SK-N-SH (cell line): ENCODE data around the gene OSBPL6. TPM values are rescaled to one million over a fixed set of nuclear protein-coding genes. Genes with fewer than 3 reads are reported as not detected.

Source experiments
- CTCF ChIA-PET: fragments of 300-600, 350-600 bp; formaldehyde crosslinking; extraction: SDS; loops from one replicate; lab custom pipeline; 2021; lab: Yijun Ruan, JAX
- POLR2A ChIA-PET: fragments of 350-600 bp; sonication (Branson Sonifier 250); formaldehyde crosslinking; extraction: SDS; loops from one replicate; lab custom pipeline; 2020; ENCODE audit warnings: antibody characterized with exemption, inconsistent platforms; lab: Yijun Ruan, JAX
- DNase-seq: peaks from one replicate; pipeline ENCODE4 v3.0.0; 2012
- H2AFZ ChIP-seq: fragments of 200-600 bp; sonication (generic); 2 replicates; pipeline ENCODE4 v1.8.1; 2016; ENCODE audit warnings: antibody characterized with exemption, mild to moderate bottlenecking, low read depth
- H3F3A ChIP-seq: fragments of 200-600 bp; sonication (generic); replicated peaks from 2 replicates; pipeline ENCODE3; 2016; ENCODE audit warnings: antibody characterized with exemption, mild to moderate bottlenecking; ENCODE audit not compliant: insufficient read depth
- H3K27ac ChIP-seq, 2 experiments: fragments of 200-500 bp in 1 of 2; fragments of 200-600 bp in 1 of 2; sonication (Bioruptor generic) in 1 of 2; sonication (generic), shearing (Covaris generic) in 1 of 2; 2 replicates each; pipeline versions ENCODE4 v1.5.1 to v1.6.1; 2014 to 2016; ENCODE audit warnings: low read depth in 2 of 2, inconsistent platforms in 1 of 2, low read length in 1 of 2, mild to moderate bottlenecking in 1 of 2, mixed read lengths in 1 of 2
- H3K27me3 ChIP-seq: fragments of 200-600 bp; sonication (generic), shearing (Covaris generic); 2 replicates; pipeline ENCODE4 v1.6.1; 2016; ENCODE audit warnings: mixed run types; ENCODE audit not compliant: insufficient read depth
- H3K36me3 ChIP-seq, 2 experiments: fragments of 200-500 bp in 1 of 2; fragments of 200-600 bp in 1 of 2; sonication (Bioruptor generic) in 1 of 2; sonication (generic) in 1 of 2; replicated peaks in 1 of 2; 2 replicates each; pipeline versions ENCODE3 to v1.5.1; 2014 to 2016; ENCODE audit warnings: low read length in 1 of 2, mild to moderate bottlenecking in 1 of 2; ENCODE audit not compliant: insufficient read depth in 2 of 2, control insufficient read depth in 1 of 2
- H3K4me1 ChIP-seq, 2 experiments: fragments of 200-500 bp in 1 of 2; fragments of 200-600 bp in 1 of 2; sonication (Bioruptor generic) in 1 of 2; sonication (generic), shearing (Covaris generic) in 1 of 2; 2 replicates each; pipeline versions ENCODE4 v1.5.1 to v1.6.1; 2014 to 2016; ENCODE audit warnings: low read depth in 1 of 2, low read length in 1 of 2, mixed run types in 1 of 2; ENCODE audit not compliant: insufficient read depth in 2 of 2, control insufficient read depth in 1 of 2
- H3K4me2 ChIP-seq: fragments of 200-600 bp; sonication (generic), shearing (Covaris generic); 2 replicates; pipeline ENCODE4 v1.6.1; 2017; ENCODE audit warnings: mixed run types
- H3K4me3 ChIP-seq, 2 experiments: fragments of 200-500 bp in 1 of 2; fragments of 200-600 bp in 1 of 2; sonication (Bioruptor generic) in 1 of 2; sonication (generic), shearing (Covaris generic) in 1 of 2; 2 replicates each; pipeline versions ENCODE4 v1.5.1 to v1.8.1; 2014 to 2016; ENCODE audit warnings: low read depth in 2 of 2, inconsistent platforms in 1 of 2, low read length in 1 of 2, mild to moderate bottlenecking in 1 of 2, mixed read lengths in 1 of 2, moderate library complexity in 1 of 2
- H3K79me2 ChIP-seq: fragments of 200-600 bp; sonication (generic); 2 replicates; pipeline ENCODE4 v1.8.1; 2017; ENCODE audit warnings: mild to moderate bottlenecking; ENCODE audit not compliant: insufficient read depth
- H3K9ac ChIP-seq: fragments of 200-600 bp; sonication (generic); 2 replicates; pipeline ENCODE4 v1.6.1; 2017; ENCODE audit warnings: mixed run types
- H3K9me2 ChIP-seq: fragments of 200-600 bp; sonication (generic); 2 replicates; pipeline ENCODE4 v1.6.1; 2017; ENCODE audit warnings: mixed run types
- H3K9me3 ChIP-seq: fragments of 200-600 bp; sonication (generic); 2 replicates; pipeline ENCODE4 v1.6.1; 2017; ENCODE audit warnings: mixed run types, mild to moderate bottlenecking, moderate library complexity
- H4K20me1 ChIP-seq: fragments of 200-600 bp; sonication (generic); 2 replicates; pipeline ENCODE4 v1.6.1; 2017; ENCODE audit warnings: mild to moderate bottlenecking, mixed run types; ENCODE audit not compliant: insufficient read depth
- CHD2 ChIP-seq: fragments of 150-350 bp; IDR thresholded peaks from 2 replicates; pipeline ENCODE4 v1.6.1; 2018; ENCODE audit warnings: low read length; ENCODE audit not compliant: partially characterized antibody
- GABPA ChIP-seq: IDR thresholded peaks from 2 replicates; pipeline ENCODE4 v1.4.0; 2012; ENCODE audit warnings: low read depth, mild to moderate bottlenecking
- JUND ChIP-seq: IDR thresholded peaks from 2 replicates; pipeline ENCODE4 v1.4.0; 2012
- MEF2A ChIP-seq: IDR thresholded peaks from 2 replicates; pipeline ENCODE4 v1.4.0; 2012; ENCODE audit warnings: low read depth, borderline replicate concordance
- MXI1 ChIP-seq: IDR thresholded peaks from 2 replicates; pipeline ENCODE4 v1.6.1; 2012; ENCODE audit warnings: mild to moderate bottlenecking, low read depth, low read length, improper control_type of control experiment
- NFIC ChIP-seq: IDR thresholded peaks from 2 replicates; pipeline ENCODE4 v1.4.0; 2012; ENCODE audit warnings: borderline replicate concordance
- PBX3 ChIP-seq: IDR thresholded peaks from 2 replicates; pipeline ENCODE4; 2012
- POLR2AphosphoS5 ChIP-seq: IDR thresholded peaks from 2 replicates; pipeline ENCODE4 v1.6.1; 2012; ENCODE audit warnings: low read depth, low read length
- RAD21 ChIP-seq: IDR thresholded peaks from 2 replicates; pipeline ENCODE4 v1.6.1; 2012; ENCODE audit warnings: mild to moderate bottlenecking, low read length
- RCOR1 ChIP-seq: fragments of 150-350 bp; IDR thresholded peaks from 2 replicates; pipeline ENCODE4 v1.6.1; 2017; ENCODE audit warnings: antibody characterized with exemption, low read length
- RFX5 ChIP-seq: IDR thresholded peaks from 2 replicates; pipeline ENCODE4 v1.6.1; 2012; ENCODE audit warnings: mild to moderate bottlenecking, improper control_type of control experiment, low read length
- SMC3 ChIP-seq: IDR thresholded peaks from 2 replicates; pipeline ENCODE4 v1.6.1; 2012; ENCODE audit warnings: low read depth, low read length, improper control_type of control experiment
- TCF12 ChIP-seq: IDR thresholded peaks from 2 replicates; pipeline ENCODE4 v1.4.0; 2012
- TEAD4 ChIP-seq: IDR thresholded peaks from 2 replicates; pipeline ENCODE4 v1.4.0; 2012; ENCODE audit warnings: mild to moderate bottlenecking, borderline replicate concordance; ENCODE audit not compliant: insufficient read depth
- YY1 ChIP-seq: IDR thresholded peaks from 2 replicates; pipeline ENCODE4 v1.4.0; 2012; ENCODE audit warnings: low read depth, mild to moderate bottlenecking
- ZBTB33 ChIP-seq: IDR thresholded peaks from 2 replicates; pipeline ENCODE4 v1.4.0; 2012; ENCODE audit warnings: low read depth, borderline replicate concordance
- WGBS: methylation state at CpG from one replicate; pipeline ENCODE4 v1.1.6; 2017; ENCODE audit warnings: low lambda C conversion rate; 5-methylcytosine and 5-hydroxymethylcytosine counted together
- polyA plus RNA-seq, 3 experiments: library from polyadenylated mRNA; depleted of rRNA; stranded (reverse); fragments of >200 nt; gene quantifications; 2 replicates each; pipeline ENCODE4 v1.2.3, GENCODE V29; 2012
- TF ChIP-seq, protein P1 (sequence below): IDR thresholded peaks from 2 replicates; pipeline ENCODE4 v1.6.1; 2012; ENCODE audit warnings: mild to moderate bottlenecking, low read depth, low read length, moderate library complexity
- TF ChIP-seq, protein P2 (sequence below): fragments of 200-600 bp; sonication (generic); IDR thresholded peaks from 2 replicates; pipeline ENCODE4 v1.6.1; 2017; ENCODE audit warnings: antibody characterized with exemption, mild to moderate bottlenecking, moderate library complexity
- TF ChIP-seq, protein P3 (sequence below): fragments of 150-350 bp; IDR thresholded peaks from 2 replicates; pipeline ENCODE4 v1.6.1; 2017; ENCODE audit warnings: antibody characterized with exemption, low read length, low read depth, borderline replicate concordance
- TF ChIP-seq, protein P4 (sequence below): IDR thresholded peaks from 2 replicates; pipeline ENCODE4 v1.4.0; 2012; ENCODE audit warnings: low read depth, borderline replicate concordance

The OSBPL6 gene
- polyA plus RNA-seq, 1 of the 3 experiments (the other 2 are of a cell fraction) = 2.7 TPM

GRCh38 chr2:178223806-178224205, 29.5 kb downstream of the OSBPL6 start:
- Histone ChIP-seq H3K36me3 (no peaks in the 10 kb centered on the region), H3K9me3 (no peaks in the 10 kb centered on the region), H3K4me2 (no peak overlapping the region), H3K79me2 (no peaks in the 10 kb centered on the region), H3K9ac (no peak overlapping the region), H3K27me3 (no peaks in the 10 kb centered on the region), H3K27ac (no peak overlapping the region), H3K9me2 (no peaks in the 10 kb centered on the region), H3K4me1 (peaks cover 3 to 12% of the 10 kb centered on the region in 2 experiments; a peak in 2 of 4 replicates), H4K20me1 (no peaks in the 10 kb centered on the region), H2AFZ (no peak overlapping the region), H3F3A (peaks cover 6% of the 10 kb centered on the region), H3K4me3 (no peak overlapping the region)
- TF ChIP-seq RCOR1 (no peak), GABPA (no peak), NFIC (no peak), MEF2A (no peak), MXI1 (no peak), TCF12 (no peak), RFX5 (no peak), TEAD4 (no peak), ZBTB33 (no peak), YY1 (no peak), PBX3 (no peak), CHD2 (no peak), POLR2AphosphoS5 (no peak), RAD21 (no peak), SMC3 (no peak), JUND (no peak)
- TF ChIP-seq, protein P1, sequence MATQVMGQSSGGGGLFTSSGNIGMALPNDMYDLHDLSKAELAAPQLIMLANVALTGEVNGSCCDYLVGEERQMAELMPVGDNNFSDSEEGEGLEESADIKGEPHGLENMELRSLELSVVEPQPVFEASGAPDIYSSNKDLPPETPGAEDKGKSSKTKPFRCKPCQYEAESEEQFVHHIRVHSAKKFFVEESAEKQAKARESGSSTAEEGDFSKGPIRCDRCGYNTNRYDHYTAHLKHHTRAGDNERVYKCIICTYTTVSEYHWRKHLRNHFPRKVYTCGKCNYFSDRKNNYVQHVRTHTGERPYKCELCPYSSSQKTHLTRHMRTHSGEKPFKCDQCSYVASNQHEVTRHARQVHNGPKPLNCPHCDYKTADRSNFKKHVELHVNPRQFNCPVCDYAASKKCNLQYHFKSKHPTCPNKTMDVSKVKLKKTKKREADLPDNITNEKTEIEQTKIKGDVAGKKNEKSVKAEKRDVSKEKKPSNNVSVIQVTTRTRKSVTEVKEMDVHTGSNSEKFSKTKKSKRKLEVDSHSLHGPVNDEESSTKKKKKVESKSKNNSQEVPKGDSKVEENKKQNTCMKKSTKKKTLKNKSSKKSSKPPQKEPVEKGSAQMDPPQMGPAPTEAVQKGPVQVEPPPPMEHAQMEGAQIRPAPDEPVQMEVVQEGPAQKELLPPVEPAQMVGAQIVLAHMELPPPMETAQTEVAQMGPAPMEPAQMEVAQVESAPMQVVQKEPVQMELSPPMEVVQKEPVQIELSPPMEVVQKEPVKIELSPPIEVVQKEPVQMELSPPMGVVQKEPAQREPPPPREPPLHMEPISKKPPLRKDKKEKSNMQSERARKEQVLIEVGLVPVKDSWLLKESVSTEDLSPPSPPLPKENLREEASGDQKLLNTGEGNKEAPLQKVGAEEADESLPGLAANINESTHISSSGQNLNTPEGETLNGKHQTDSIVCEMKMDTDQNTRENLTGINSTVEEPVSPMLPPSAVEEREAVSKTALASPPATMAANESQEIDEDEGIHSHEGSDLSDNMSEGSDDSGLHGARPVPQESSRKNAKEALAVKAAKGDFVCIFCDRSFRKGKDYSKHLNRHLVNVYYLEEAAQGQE = no peak
- TF ChIP-seq, protein P2, sequence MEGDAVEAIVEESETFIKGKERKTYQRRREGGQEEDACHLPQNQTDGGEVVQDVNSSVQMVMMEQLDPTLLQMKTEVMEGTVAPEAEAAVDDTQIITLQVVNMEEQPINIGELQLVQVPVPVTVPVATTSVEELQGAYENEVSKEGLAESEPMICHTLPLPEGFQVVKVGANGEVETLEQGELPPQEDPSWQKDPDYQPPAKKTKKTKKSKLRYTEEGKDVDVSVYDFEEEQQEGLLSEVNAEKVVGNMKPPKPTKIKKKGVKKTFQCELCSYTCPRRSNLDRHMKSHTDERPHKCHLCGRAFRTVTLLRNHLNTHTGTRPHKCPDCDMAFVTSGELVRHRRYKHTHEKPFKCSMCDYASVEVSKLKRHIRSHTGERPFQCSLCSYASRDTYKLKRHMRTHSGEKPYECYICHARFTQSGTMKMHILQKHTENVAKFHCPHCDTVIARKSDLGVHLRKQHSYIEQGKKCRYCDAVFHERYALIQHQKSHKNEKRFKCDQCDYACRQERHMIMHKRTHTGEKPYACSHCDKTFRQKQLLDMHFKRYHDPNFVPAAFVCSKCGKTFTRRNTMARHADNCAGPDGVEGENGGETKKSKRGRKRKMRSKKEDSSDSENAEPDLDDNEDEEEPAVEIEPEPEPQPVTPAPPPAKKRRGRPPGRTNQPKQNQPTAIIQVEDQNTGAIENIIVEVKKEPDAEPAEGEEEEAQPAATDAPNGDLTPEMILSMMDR = no peak
- TF ChIP-seq, protein P3, sequence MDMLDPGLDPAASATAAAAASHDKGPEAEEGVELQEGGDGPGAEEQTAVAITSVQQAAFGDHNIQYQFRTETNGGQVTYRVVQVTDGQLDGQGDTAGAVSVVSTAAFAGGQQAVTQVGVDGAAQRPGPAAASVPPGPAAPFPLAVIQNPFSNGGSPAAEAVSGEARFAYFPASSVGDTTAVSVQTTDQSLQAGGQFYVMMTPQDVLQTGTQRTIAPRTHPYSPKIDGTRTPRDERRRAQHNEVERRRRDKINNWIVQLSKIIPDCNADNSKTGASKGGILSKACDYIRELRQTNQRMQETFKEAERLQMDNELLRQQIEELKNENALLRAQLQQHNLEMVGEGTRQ = no peak
- TF ChIP-seq, protein P4, sequence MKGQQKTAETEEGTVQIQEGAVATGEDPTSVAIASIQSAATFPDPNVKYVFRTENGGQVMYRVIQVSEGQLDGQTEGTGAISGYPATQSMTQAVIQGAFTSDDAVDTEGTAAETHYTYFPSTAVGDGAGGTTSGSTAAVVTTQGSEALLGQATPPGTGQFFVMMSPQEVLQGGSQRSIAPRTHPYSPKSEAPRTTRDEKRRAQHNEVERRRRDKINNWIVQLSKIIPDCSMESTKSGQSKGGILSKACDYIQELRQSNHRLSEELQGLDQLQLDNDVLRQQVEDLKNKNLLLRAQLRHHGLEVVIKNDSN = no peak
- no peak for DNase-seq
- WGBS = 75% methylated on average over 4 of the region's 4 CpGs
- CTCF ChIA-PET = no interaction called here
- POLR2A ChIA-PET = no interaction called here
